CD14-positive monocyte (primary cell): ENCODE measurements around the gene FAM168A. TPM values are rescaled to one million over a fixed set of nuclear protein-coding genes. Genes with fewer than 3 reads are reported as not detected.

Source experiments
- DNase-seq, 3 donors: peaks; one replicate each; pipeline ENCODE4 v3.0.0-alpha.2; 2011 to 2022
- H2AFZ ChIP-seq: 2 replicates; pipeline ENCODE4 v1.6.0; 2012; ENCODE audit warnings: mild to moderate bottlenecking, low read depth, low read length, inconsistent platforms; ENCODE audit not compliant: insufficient read depth, poor library complexity, severe bottlenecking
- H3K27ac ChIP-seq, 2 donors: 1 replicate in 1 of 2; 2 replicates in 1 of 2; pipeline ENCODE4 v1.5.1; 2012 to 2013; ENCODE audit warnings: low read length in 2 of 2, control low read depth in 1 of 2, inconsistent platforms in 1 of 2, low read depth in 1 of 2, mild to moderate bottlenecking in 1 of 2
- H3K27me3 ChIP-seq, 2 donors: one replicate each; pipeline versions ENCODE4 v1.6.0 to v1.6.1; 2011 to 2013; ENCODE audit warnings: low read length in 2 of 2; ENCODE audit not compliant: control insufficient read depth in 2 of 2, insufficient read depth in 2 of 2
- H3K36me3 ChIP-seq, 2 donors: replicated peaks in 1 of 2; 1 replicate in 1 of 2; 2 replicates in 1 of 2; pipeline versions ENCODE4 v1.5.1 to v1.6.1; 2012 to 2013; ENCODE audit warnings: low read length in 2 of 2, control low read depth in 1 of 2, inconsistent platforms in 1 of 2, mild to moderate bottlenecking in 1 of 2; ENCODE audit not compliant: insufficient read depth in 2 of 2, control insufficient read depth in 1 of 2
- H3K4me1 ChIP-seq, 2 donors: 1 replicate in 1 of 2; 2 replicates in 1 of 2; pipeline versions ENCODE4 v1.5.1 to v1.6.1; 2012 to 2013; ENCODE audit warnings: low read length in 2 of 2, control low read depth in 1 of 2, inconsistent platforms in 1 of 2, mild to moderate bottlenecking in 1 of 2, moderate library complexity in 1 of 2; ENCODE audit not compliant: insufficient read depth in 2 of 2, control insufficient read depth in 1 of 2
- H3K4me2 ChIP-seq: replicated peaks from 2 replicates; pipeline ENCODE3; 2012; ENCODE audit warnings: low read length, moderate library complexity, mild to moderate bottlenecking; ENCODE audit not compliant: poor library complexity, severe bottlenecking; ENCODE audit errors: extremely low read depth
- H3K4me3 ChIP-seq, 3 experiments: fragments of 200-600 bp in 1 of 3; sonication (generic) in 1 of 3; replicated peaks in 1 of 3; 1 replicate in 2 of 3; 2 replicates in 1 of 3; pipeline ENCODE4 v1.5.1; 2011 to 2013; ENCODE audit warnings: low read length in 3 of 3, mild to moderate bottlenecking in 3 of 3, control low read depth in 2 of 3, low read depth in 2 of 3, inconsistent platforms in 1 of 3, moderate library complexity in 1 of 3
- H3K79me2 ChIP-seq: 2 replicates; pipeline ENCODE4 v1.6.0; 2012; ENCODE audit warnings: mild to moderate bottlenecking, control low read depth, inconsistent platforms, low read length, moderate library complexity; ENCODE audit not compliant: insufficient read depth
- H3K9ac ChIP-seq: 2 replicates; pipeline ENCODE4 v1.6.0; 2017; ENCODE audit warnings: low read length, mild to moderate bottlenecking; ENCODE audit not compliant: insufficient read depth, poor library complexity, severe bottlenecking
- H3K9me3 ChIP-seq, 2 donors: replicated peaks in 1 of 2; 1 replicate in 1 of 2; 2 replicates in 1 of 2; pipeline versions ENCODE4 v1.5.1 to v1.6.1; 2012 to 2013; ENCODE audit warnings: low read length in 2 of 2, control low read depth in 1 of 2; ENCODE audit not compliant: control insufficient read depth in 1 of 2, insufficient read depth in 1 of 2
- H4K20me1 ChIP-seq: 2 replicates; pipeline ENCODE4 v1.6.0; 2012; ENCODE audit warnings: mild to moderate bottlenecking, low read length, control low read depth, moderate library complexity; ENCODE audit not compliant: insufficient read depth
- H3K27ac Mint-ChIP-seq, 7 donors: one replicate each; pipeline ENCODE4 v1.8.0; 2020; ENCODE audit warnings: mild to moderate bottlenecking in 7 of 7, mixed read lengths in 7 of 7, moderate library complexity in 6 of 7, inconsistent platforms in 2 of 7
- H3K27me3 Mint-ChIP-seq, 3 donors: one replicate each; pipeline ENCODE4 v1.8.0; 2021 to 2022; ENCODE audit warnings: low read depth in 3 of 3, mild to moderate bottlenecking in 3 of 3, mixed read lengths in 3 of 3, moderate library complexity in 3 of 3, inconsistent platforms in 1 of 3
- H3K36me3 Mint-ChIP-seq, 2 donors: one replicate each; pipeline ENCODE4 v1.8.0; 2020; ENCODE audit warnings: mixed read lengths in 2 of 2, inconsistent platforms in 1 of 2, mild to moderate bottlenecking in 1 of 2
- H3K4me1 Mint-ChIP-seq: one replicate; pipeline ENCODE4 v1.8.0; 2020; ENCODE audit warnings: mild to moderate bottlenecking, mixed read lengths
- H3K4me3 Mint-ChIP-seq, 2 donors: one replicate each; pipeline ENCODE4 v1.8.0; 2020; ENCODE audit warnings: mild to moderate bottlenecking in 2 of 2, mixed read lengths in 2 of 2, moderate library complexity in 1 of 2
- H3K9me3 Mint-ChIP-seq, 7 donors: one replicate each; pipeline ENCODE4 v1.8.0; 2020 to 2022; ENCODE audit warnings: mixed read lengths in 7 of 7, mild to moderate bottlenecking in 6 of 7, moderate library complexity in 6 of 7, inconsistent platforms in 2 of 7
- CTCF ChIP-seq: fragments of 200-600 bp; IDR thresholded peaks from one replicate; pipeline ENCODE4 v1.8.0; 2022; ENCODE audit warnings: antibody characterized with exemption, mild to moderate bottlenecking
- WGBS: methylation state at CpG from one replicate; pipeline ENCODE4 v1.1.5; 2013; ENCODE audit warnings: missing lambda C conversion rate; ENCODE audit not compliant: insufficient coverage; 5-methylcytosine and 5-hydroxymethylcytosine counted together
- intact Hi-C, 2 donors: fragments of 100-400 bp; cut with micrococcal nuclease; formaldehyde crosslinking; loops; one replicate each; pipeline versions ENCODE4 v1.15.0 to v1.15.1; 2023
- polyA plus RNA-seq, 3 donors: library from polyadenylated mRNA; depleted of rRNA in 1 of 3; unstranded in 2 of 3; stranded (reverse) in 1 of 3; fragments of 300-500 nt in 2 of 3; fragments of >200 nt in 1 of 3; fragmentation: Illumina TruSeq in 2 of 3; gene quantifications; 1 replicate in 2 of 3; 2 replicates in 1 of 3; pipeline ENCODE4 v1.2.3, GENCODE V29; 2012 to 2021

The FAM168A gene
- polyA plus RNA-seq, 3 donors = 1.4 to 13.3 (median 2.1) TPM

GRCh38 chr11:73518195-73518594 is 79.7 kb downstream of the FAM168A start:
- TF ChIP-seq CTCF = no peak
- Histone ChIP-seq H3K4me3 (no peak overlapping the region), H3K36me3 (peaks cover 0 to 10% of the 10 kb centered on the region in 2 donors), H2AFZ (no peak overlapping the region), H3K27ac (no peak overlapping the region), H3K9ac (no peak overlapping the region), H3K79me2 (no peaks in the 10 kb centered on the region), H3K9me3 (peaks cover 0 to 2% of the 10 kb centered on the region in 2 donors), H3K27me3 (no peaks in the 10 kb centered on the region), H4K20me1 (peaks cover 4% of the 10 kb centered on the region), H3K4me2 (no peak overlapping the region), H3K4me1 (peaks cover 0 to 4% of the 10 kb centered on the region in 2 donors)
- WGBS = 100% methylated on average over 1 of the region's 1 CpG
- Mint-ChIP-seq H3K27me3 (no peaks in the 10 kb centered on the region), H3K4me1 (peaks cover 21% of the 10 kb centered on the region), H3K36me3 (peaks cover 1 to 9% of the 10 kb centered on the region in 2 donors), H3K4me3 (no peak overlapping the region), H3K27ac (peak overlapping the region in 3 of 7 donors; percentile 28 to 63 (median 50)), H3K9me3 (peaks cover 0 to 9% (median 3%) of the 10 kb centered on the region in 7 donors)
- DNase-seq = no peak
- intact Hi-C loops = loop anchor here in 1 of 2 donors (5.0 kb wide), 1 partner anchor 46 kb away; no protein-coding TSS in a partner anchor

GRCh38 chr11:73516080-73516479 is 81.8 kb downstream of the FAM168A start:
- Mint-ChIP-seq H3K9me3 (peaks cover 0 to 9% (median 3%) of the 10 kb centered on the region in 7 donors), H3K27ac (no peak overlapping the region), H3K4me1 (peaks cover 13% of the 10 kb centered on the region), H3K36me3 (peaks cover 1 to 9% of the 10 kb centered on the region in 2 donors), H3K4me3 (no peak overlapping the region), H3K27me3 (no peaks in the 10 kb centered on the region)
- peaks cover 7% of the 10 kb centered on the region for H4K20me1 ChIP-seq
- no peak for TF ChIP-seq CTCF
- H3K9ac ChIP-seq = no peak overlapping the region
- no peak overlapping the region for H3K4me3 ChIP-seq
- H3K27me3 ChIP-seq = no peaks in the 10 kb centered on the region
- H3K79me2 ChIP-seq = no peaks in the 10 kb centered on the region
- no peak overlapping the region for H2AFZ ChIP-seq
- H3K4me2 ChIP-seq = no peak overlapping the region
- peaks cover 0 to 10% of the 10 kb centered on the region in 2 donors for H3K36me3 ChIP-seq
- intact Hi-C loops = loop anchor here in 1 of 2 donors (5.0 kb wide), 1 partner anchor 44 kb away; no protein-coding TSS in a partner anchor
- peaks cover 0 to 2% of the 10 kb centered on the region in 2 donors for H3K9me3 ChIP-seq
- no peak overlapping the region for H3K27ac ChIP-seq
- no peaks in the 10 kb centered on the region for H3K4me1 ChIP-seq
- no peak for DNase-seq
